HG03571 (cell line): Measurements from ENCODE around the gene ADGRV1.
A peak's percentile ranks its signal among the peaks of the same experiment; 100 is the strongest.
"Not testable (repeated sequence)": the region's sequence is repeated elsewhere in the genome, so short reads cannot be mapped to it uniquely, and the experiment has no call there.

Experiments used
- ATAC-seq: cut with Tn5 transposase; IDR thresholded peaks from one replicate; pipeline ENCODE4 v1.9.1; 2021; ENCODE audit not compliant: unreplicated experiment

The ADGRV1 gene

DNA sequence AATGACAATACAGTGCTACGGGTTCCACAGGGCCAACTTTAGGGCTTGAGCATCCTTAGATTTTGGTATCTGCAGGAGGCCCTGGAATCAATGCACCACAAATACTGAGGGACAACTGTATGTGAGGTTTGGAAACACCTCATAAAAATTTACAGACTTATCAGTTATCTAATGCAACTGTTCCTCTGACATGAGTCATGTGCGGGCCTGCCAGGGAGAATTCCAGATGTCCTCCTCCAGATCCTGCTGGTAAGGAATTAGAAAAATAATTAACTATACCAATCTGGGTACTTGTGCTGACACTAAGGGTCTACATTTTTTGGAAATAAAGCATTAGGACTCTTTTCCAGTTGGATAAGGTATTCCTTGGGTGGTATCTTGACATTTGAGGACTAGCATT is 491.2 kb downstream of the ADGRV1 start:
- no peak for ATAC-seq

DNA sequence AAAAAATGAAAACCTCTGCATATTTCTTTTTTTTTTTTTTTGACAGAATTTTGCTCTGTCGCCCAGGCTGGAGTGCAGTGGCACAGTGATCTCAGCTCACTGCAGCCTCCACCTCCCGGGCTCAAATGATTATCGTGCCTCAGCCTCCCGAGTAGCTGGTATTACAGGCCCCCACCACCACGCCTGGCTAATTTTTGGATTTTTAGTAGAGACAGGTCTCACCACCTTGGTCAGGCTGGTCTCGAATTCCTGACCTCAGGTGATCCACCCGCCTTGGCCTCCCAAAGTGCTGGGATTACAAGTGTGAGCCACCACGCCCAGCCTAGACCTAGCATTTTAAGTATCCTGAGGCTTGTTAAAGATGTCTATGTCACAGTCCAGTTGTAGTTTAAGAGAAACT is 493.8 kb downstream of the ADGRV1 start:
- ATAC-seq = not testable (repeated sequence)

DNA sequence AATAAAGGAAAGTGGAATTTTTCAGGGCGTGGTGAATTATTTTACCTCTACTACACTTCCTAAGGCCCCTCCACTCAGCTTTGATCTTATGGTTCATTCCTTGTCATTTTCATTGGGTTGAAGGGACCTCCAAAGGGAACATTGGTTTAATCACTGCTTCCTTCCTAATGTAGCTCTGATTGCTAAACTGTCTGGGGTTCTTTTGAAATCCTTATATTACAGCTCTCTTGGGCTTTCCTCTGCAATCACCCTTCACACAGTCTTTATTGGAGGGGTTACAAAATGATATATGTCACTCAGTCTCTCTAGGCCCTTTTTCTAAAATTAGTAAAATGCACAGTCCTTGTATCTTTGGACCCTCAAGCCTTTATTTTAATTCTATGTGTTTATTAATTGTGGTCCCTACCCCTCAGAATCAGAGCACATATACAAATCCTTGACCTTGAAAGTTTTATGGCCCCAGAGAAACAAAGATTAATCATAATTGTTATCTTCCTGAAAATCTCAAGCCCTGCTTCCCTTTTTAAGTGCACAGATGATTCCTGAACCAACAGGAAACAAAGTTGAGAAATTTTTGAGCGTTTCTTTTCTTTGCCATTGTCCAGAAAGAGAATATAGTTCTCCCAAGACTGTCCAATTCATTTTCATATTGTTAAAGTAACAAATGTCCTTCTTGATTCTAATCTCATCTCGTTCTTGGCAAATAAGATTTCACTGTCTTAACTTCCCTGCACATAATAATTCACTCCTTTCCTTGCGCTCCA is 494.6 kb downstream of the ADGRV1 start:
- ATAC-seq = no peak

DNA sequence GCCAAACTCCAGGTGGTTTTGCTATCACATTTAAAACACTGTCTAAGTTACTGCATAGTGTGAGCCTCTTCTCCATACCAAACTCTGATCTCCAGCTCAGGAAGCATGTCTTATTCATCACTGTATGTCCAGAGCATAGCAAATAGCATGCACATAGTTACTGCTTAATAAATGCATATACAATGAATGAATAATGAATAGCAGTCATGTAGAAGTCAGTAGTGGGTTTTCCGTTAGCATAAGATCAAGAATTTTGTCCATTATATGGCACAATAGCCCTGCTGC is 495.1 kb downstream of the ADGRV1 start:
- ATAC-seq = no peak

DNA sequence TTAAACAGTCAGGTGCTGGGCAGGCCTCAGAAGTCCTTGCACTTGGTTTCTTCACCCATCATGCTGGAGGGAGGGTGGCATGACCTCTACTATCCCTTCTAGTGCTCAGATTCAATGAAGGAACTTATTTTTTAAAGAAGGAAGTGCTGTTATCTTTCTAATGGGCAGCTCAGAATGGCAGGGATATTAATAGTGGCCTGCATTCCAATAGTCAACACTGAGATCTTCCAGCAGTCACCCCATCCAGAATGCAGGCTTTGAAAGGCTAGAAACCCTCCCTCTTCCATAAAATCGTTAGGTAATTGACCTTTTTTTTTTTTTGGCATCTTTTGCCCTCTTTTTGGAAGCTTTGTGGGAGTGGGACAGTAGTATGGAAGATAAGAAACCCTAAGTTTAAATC is 499.6 kb downstream of the ADGRV1 start:
- ATAC-seq = no peak

DNA sequence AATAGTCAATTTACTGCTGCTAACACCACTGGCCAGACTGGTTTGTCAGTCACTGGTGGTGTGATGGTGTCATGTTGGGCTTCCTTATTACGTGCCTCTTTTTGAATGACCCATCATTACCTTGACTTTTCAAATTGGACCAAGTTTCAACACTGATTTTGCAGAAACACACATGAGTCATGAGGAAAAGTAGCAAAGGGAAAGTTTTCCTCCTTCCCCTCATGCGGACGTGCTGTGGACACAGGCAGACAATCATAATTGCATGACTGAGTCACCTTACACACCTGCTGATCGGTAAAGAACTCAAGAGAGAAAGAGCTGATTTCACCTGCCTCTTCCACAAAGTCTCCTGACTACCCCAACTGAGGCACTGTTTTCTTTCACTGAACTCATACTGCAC is 500.0 kb downstream of the ADGRV1 start:
- no peak for ATAC-seq

DNA sequence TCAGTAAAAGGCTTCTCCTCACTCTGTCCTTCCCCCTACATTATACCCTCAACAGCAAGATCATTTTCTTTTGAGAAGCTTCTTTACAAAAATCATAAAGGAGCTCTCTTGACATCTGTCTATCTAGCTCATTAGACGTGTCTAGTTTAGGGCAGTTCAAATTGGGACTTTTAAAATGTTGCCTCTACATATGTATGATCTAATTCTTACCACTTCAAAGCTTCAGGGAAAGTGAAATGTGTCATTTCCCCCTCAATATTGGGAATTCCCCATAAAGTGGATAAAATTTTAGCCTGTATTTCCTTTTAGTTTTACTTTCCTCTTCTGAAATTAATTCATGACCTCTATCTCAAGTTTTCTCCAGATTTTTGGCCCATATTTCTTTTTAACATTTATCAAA is 500.8 kb downstream of the ADGRV1 start:
- ATAC-seq = peak; percentile 82

DNA sequence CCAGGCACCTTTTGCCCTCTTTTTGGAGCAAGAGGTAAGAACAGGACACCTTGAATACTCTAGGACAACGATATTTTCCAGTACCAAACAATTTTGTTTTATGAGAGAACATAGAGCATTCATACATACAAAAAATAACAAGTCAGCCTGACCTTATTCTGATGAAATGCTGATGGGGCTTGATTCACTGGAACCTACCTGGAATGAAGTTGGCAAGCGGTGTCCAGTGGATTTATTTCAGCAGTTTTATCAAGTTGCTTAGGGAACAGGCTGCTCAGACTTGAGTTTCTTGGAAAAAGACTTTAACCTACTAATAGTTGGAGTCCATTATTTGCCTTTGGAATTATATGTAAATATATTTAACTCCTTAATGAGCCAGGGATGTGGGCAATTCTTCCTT is 502.5 kb downstream of the ADGRV1 start:
- ATAC-seq = no peak

DNA sequence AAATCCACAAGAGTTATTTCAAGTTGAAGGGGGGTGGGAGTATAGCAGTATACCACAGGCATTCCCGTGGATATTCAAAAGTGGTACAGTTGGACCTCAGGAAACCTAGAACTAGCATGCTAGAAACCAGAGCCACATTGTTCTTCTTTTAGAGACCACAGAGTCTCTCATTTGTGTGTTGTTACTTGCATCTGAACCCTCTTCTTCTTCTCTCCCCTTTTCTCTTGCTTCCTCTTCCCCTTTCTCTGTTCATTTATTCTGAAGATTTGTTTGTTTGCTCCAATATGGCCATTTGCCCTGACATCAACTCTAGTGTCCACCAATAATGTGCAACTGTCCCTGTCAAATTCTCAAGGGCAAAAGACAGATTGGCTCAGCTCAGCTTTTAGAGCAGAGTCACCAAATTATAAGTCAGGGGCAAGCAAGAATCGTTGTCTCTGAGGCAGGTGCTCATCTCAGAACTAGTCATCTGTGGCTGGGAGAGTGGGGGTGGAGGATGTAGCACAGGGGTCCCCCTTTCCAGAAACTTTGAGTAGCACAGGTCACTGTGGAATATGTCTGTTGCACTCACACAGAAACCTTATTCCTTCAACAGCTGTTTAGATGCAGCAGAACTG is 503.5 kb downstream of the ADGRV1 start:
- ATAC-seq = no peak

DNA sequence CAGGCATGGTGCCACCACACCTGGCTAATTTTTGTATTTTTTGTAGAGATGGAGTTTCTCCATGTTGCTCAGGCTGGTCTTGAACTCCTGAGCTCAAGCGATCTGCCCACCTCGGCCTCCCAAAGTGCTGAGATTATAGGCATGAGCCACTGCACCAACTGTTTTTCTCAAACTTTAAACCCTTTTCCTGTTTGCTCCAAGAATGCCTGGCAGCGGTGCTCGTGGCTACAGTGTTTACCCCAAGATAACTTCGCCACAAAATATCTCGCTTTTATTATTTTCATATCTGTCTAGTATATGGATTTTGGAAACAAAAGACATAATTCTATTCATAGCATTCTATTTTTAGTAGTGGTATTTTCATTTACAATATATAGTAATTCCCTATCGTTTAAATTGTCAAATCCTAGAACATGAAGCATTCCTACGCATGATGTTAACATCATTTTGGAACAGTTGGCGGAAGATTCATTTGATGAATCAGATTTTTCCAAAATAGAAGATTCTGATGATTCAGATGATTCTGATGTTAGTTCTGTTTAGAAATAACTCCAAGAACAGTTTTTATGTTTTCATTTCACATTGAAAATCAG is 504.6 kb downstream of the ADGRV1 start:
- not testable (repeated sequence) for ATAC-seq

DNA sequence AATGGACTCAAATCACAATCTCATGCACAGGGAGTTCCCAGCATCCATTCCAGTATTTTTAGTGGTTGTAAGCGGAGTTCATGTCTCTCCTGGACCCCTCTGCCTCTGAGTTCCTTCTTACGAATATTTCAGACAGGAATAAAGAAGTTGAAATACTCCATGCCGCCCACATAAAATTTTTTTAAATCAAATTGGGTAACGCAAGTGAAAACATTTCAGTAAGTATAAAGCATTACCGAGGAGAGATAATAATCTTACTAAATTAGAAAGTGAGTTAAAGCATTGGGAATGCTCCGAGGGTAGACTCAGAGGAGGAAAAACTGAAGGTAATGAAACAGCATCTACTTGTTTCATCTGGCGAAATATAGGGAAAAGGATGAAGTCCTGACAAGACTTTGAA is 506.9 kb downstream of the ADGRV1 start:
- ATAC-seq = no peak

DNA sequence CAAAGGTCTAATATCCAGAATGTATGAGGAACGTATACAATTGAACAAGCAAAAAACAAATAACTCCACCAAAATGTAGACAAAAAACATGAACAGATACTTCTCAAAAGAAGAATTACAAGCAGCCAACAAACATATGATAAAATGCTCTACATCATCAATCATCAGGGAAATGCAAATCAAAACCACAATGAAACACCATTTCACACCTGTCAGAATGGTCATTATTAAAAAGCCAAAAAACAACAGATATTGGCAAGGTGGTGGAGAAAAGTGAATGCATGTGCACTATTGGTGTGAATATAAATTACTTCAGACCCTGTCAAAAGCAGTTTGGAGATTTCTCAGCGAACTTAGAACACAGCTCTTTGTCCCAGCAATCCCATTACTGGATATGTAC is 510.8 kb downstream of the ADGRV1 start:
- no peak for ATAC-seq

DNA sequence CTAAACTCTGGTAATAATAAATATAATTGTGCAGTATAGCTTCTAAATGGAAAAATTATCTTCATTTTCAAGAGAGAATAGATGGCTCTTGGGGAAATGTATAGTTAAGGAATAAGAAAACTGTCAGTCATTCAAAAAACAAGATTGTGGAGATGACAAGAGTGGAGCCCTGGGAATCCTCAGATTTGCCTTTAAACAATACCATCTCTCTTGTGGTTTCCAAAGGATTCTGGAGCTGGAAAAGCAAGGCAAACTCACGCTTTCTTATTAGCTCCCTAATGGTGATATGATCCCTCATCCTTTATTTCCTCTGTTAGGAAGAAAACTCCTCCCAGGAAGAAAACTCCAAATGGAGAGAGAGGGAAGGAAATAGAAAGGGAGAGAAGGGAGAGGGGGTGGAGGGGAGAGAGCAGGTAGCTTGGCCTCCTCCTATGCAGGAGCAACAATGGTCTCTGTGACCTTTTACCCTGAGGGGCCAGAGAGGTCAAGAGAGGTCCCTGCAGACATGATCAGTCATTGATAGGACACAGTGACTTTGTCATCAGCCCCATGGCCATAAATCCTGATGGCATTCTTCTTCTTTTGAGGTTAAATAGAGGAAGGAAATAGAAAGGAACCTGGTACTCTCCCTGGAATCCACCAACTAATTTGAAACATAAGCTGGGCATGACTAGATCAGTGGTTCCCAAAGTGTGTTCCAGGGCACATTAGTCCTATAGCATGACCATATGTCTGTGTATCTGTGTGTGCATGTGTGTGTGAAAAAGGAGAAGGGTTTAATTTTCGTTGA is 512.4 kb downstream of the ADGRV1 start:
- ATAC-seq = no peak

DNA sequence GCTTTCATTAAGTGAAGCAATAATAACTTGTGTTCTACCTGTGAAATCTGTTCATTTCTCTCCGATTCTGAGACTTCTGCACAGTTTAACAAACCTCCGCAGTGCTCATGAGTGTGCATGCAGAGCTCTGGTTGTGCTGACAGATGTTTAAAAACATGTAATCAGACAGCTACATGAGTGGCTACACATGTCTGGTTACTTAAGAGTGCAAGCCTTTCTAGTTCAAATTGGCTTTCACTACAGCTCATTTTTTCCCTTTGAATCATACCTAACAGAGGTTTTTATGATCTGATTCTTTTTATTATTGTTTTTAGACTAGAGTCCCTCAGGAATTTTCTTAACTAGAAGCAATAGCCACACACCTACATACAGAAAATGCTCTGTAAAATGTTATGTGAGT is 514.3 kb downstream of the ADGRV1 start:
- no peak for ATAC-seq

DNA sequence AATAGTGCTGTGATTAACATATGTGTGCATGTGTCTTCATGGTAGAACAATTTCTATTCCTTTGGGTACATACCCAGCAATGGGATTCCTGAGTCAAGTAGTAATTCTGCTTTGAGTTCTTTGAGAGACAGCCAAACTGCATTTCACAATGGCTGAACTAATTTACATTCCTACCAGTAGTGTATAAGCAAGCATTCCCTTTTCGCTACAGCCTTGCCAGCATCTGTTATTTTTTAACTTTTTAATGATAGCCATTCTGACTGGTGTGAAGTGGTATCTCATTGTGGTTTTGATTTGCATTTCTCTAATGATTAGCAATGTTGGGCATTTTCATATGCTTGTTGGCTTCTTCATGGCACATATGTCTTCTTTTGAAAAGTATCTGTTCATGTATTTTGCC is 516.0 kb downstream of the ADGRV1 start:
- ATAC-seq = peak; percentile 71

DNA sequence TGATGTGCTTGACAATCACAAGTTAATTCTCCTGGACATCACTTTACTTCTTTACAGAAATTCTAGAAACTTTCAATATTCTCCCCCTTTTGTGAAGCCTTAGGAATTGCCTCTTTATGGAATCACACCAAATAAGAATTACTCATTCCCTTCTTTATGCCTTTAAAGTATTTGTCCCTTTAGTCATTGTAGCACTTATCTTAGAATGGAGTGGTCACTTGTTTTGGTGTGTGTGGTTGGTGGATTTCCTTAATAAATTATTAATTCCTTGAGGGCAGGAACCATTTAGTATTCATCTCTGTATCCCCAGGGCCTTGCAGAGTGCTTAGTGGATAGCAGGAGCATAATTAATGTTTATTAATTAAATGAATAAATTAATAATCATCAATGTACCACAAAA is 517.5 kb downstream of the ADGRV1 start:
- no peak for ATAC-seq

DNA sequence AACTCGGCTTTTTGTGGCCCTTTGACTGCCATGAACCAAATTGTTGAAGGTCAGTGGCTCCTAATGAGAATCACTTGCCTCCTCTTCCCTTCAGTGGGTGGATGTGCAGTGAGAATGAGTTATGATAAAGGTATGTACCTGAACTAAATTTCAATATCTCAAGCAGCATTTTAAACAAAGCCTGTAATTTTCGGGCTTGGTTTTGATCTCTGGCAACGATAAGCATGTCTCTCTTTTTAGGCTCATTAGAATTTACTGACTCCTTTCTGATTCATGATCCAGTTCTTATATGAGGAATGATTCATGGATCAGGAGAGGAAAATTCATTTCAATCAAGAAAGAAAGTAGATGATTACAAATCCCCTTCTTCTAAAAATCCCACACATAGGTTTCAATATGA is 519.0 kb downstream of the ADGRV1 start:
- ATAC-seq = no peak

DNA sequence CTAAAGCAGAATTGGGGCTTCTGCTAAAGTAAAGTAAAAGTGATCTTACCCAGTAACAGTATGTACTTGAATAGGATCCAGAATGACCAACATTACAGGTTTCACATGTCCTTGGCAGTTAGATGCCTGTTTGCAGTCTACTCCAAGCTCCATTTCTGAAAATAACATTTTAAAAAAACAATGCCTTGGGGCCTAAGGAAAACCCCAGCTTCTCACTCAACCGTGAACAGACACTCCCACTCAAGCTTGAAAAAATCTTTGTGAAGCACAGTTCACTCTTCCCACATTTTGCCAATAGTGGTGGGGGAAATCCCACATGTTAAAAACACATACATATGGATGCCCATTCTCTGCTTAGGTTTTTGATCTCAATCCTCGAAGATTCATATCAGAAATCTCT is 520.4 kb downstream of the ADGRV1 start:
- no peak for ATAC-seq

DNA sequence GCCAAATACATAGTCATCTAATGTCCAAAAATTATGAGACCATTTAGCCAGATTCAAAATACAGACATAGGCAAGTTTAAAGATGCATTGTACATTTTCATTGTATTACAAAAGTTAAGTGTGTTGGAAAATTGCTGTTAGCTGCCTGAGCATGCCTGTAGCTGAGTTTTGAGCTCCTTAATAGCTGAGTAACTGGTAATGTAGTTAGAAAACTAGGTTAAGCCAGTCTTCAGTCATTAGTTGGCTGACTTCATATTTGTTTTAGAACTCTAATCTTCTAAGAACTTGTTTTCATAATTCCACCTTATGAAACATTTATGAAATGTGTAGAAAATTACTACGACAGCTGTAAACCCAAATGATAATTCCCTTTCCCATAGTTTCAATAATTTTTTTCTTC is 531.2 kb downstream of the ADGRV1 start:
- no peak for ATAC-seq

DNA sequence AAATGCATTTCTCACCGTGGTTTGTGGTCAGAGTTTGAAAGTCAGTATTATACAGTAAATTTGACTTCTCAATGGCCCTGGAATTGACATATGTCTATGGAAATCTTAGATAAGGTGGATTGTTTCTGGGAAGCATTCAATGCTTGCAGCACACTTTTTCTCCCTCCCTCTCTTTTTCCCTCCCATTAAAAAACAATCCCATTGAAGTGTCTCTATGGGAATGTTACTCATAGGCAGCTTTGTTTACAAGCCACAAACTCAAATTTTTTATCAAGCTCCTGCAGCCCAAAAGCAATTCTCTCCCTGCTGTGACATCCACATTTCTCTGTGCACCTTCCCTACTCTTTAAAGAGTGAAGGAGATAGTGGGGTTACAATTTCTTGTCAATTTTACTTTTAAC is 532.4 kb downstream of the ADGRV1 start:
- ATAC-seq = no peak

DNA sequence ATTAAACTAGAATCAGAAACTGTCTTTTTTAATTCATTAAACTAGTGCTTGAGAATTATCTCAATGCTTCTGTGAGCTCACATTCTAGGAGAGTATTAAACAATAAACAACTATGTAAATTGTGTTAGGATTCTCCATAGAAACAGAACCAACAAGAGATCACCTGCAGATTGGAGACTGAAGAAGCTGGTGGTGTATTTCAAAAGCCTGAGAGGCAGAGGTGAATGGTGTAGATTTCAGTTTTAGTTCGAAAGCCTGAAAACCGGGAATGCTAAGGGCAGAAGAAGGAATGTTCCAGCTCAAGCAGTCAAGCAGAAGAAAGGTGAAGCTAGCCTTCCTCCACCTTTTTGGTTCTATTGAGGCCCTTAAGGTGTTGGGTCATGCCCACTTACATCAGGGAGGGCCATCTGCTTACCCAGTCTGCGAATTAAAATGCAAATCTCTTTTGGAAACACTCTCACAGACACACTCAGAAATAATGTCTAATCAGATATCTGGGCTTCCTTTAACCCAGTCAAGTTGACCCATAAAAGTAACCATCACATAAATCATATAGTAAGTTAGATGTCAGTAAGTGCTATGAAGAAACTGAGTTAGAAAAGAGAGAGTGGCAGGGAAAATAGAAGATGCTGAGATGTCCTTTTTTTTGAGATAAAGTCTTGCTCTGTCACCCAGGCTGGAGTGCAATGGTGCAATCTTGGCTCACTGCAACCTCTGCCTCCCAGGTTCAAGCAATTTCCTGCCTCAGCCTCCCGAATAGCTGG is 533.1 kb downstream of the ADGRV1 start:
- no peak for ATAC-seq
